CD4-positive, alpha-beta T cell (primary cell): ENCODE data around the gene PPP1R3A. TPM values are rescaled to one million over a fixed set of nuclear protein-coding genes. Genes with fewer than 3 reads are reported as not detected.

ENCODE experiments used
- ATAC-seq: fragments of 200-7000 bp; cut with Tn5 transposase; one replicate; pipeline ENCODE4 v1.10.0; 2022; ENCODE audit warnings: mild to moderate bottlenecking; ENCODE audit not compliant: poor library complexity
- CTCF ChIA-PET: fragments of 350-600 bp; sonication (Branson Sonifier 250); formaldehyde crosslinking; loops from one replicate; lab custom pipeline; 2021; ENCODE audit warnings: antibody characterized with exemption, inconsistent platforms; lab: Charles Lee
- POLR2A ChIA-PET: fragments of 350-600 bp; sonication (Branson Sonifier 250); formaldehyde crosslinking; loops from one replicate; lab custom pipeline; 2021; ENCODE audit warnings: antibody characterized with exemption, inconsistent platforms; lab: Charles Lee
- DNase-seq, 14 experiments: peaks; one replicate each; pipeline ENCODE4 v3.0.0-alpha.2; 2013 to 2020; ENCODE audit warnings: mixed read lengths in 2 of 14
- H3K27ac ChIP-seq, 2 donors: one replicate each; pipeline versions ENCODE4 v1.5.1 to v1.7.0; 2013; ENCODE audit warnings: low read length in 2 of 2, low read depth in 1 of 2, mild to moderate bottlenecking in 1 of 2
- H3K27me3 ChIP-seq, 2 experiments: 1 replicate in 1 of 2; 2 replicates in 1 of 2; pipeline versions ENCODE4 v1.6.1 to v1.7.0; 2013; ENCODE audit warnings: low read length in 2 of 2, control low read depth in 1 of 2, mild to moderate bottlenecking in 1 of 2, moderate library complexity in 1 of 2; ENCODE audit not compliant: insufficient read depth in 2 of 2, control insufficient read depth in 1 of 2
- H3K36me3 ChIP-seq: one replicate; pipeline ENCODE4 v1.6.1; 2013; ENCODE audit warnings: low read length, control low read depth; ENCODE audit not compliant: insufficient read depth
- H3K4me1 ChIP-seq: one replicate; pipeline ENCODE4 v1.6.1; 2013; ENCODE audit warnings: low read length, control low read depth; ENCODE audit not compliant: insufficient read depth
- H3K4me3 ChIP-seq: one replicate; pipeline ENCODE4 v1.5.1; 2013; ENCODE audit warnings: mild to moderate bottlenecking, low read length, moderate library complexity
- H3K9me3 ChIP-seq, 2 experiments: 1 replicate in 1 of 2; 2 replicates in 1 of 2; pipeline versions ENCODE4 v1.6.1 to v1.7.0; 2013; ENCODE audit warnings: low read length in 2 of 2, mild to moderate bottlenecking in 2 of 2, control low read depth in 1 of 2, moderate library complexity in 1 of 2; ENCODE audit not compliant: control insufficient read depth in 1 of 2, insufficient read depth in 1 of 2
- H3K27ac Mint-ChIP-seq: one replicate; pipeline ENCODE4 v1.8.0; 2020; ENCODE audit warnings: mixed read lengths
- H3K27me3 Mint-ChIP-seq: one replicate; pipeline ENCODE4 v1.8.0; 2021; ENCODE audit warnings: mixed read lengths
- H3K36me3 Mint-ChIP-seq: one replicate; pipeline ENCODE4 v1.8.0; 2021; ENCODE audit warnings: low read depth, mixed read lengths
- H3K4me1 Mint-ChIP-seq: one replicate; pipeline ENCODE4 v1.8.0; 2021; ENCODE audit warnings: low read depth, mixed read lengths
- H3K4me3 Mint-ChIP-seq: one replicate; pipeline ENCODE4 v1.8.0; 2020; ENCODE audit warnings: mild to moderate bottlenecking, mixed read lengths
- H3K9me3 Mint-ChIP-seq: one replicate; pipeline ENCODE4 v1.8.0; 2020; ENCODE audit warnings: mixed read lengths
- intact Hi-C, 2 experiments: fragments of 100-400 bp; cut with DNase I in 1 of 2; cut with micrococcal nuclease in 1 of 2; formaldehyde crosslinking; loops; one replicate each; pipeline versions ENCODE4 v1.15.1 to v1.9.0; 2023 to 2025; cut with DNase I, micrococcal nuclease
- total RNA-seq, 174 experiments: library from RNA in 2 of 174; stranded (reverse) in 2 of 174; gene quantifications; one replicate each; pipeline ENCODE4 v1.2.3 and lab custom pipeline; 2021 to 2026
- TF ChIP-seq, protein P1 (sequence below): fragments of 200-600 bp; IDR thresholded peaks from one replicate; pipeline ENCODE4 v1.8.0; 2022; ENCODE audit warnings: antibody characterized with exemption, mild to moderate bottlenecking

The PPP1R3A gene
- total RNA-seq, 2 experiments from 2014 or later = not detected

DNA sequence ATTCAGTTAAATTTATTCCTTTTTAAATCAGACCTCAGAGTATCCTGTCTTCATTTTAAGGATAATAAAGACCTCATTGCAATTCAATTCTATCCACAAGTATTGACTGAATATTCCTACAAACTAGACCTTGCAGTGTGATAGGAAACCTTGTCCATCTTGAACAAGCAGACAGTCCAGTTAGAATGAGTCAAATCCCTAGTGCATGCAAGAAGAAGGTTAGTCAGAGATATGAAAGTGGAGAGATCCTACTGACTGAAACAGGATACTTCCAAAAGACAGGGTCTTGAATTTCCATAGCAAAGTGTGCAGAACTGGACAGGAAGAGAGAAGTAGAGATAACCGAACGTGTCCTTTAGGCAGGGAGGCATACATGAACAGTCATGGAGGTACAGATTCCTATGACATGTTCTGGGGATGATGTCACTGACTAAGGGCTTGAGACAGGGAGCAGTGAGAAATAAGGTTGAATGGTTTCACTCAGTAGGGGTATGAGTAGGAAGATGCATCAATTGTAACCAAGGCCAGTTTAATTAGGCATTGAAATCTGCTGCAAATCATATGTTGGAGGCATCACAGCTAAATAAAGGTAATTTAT lies 45.2 kb downstream of the PPP1R3A start:
- no peaks in the 10 kb centered on the region for H3K36me3 Mint-ChIP-seq
- no peak overlapping the region for H3K4me3 ChIP-seq
- no peaks in the 10 kb centered on the region for H3K36me3 ChIP-seq
- CTCF ChIA-PET = no interaction called here
- H3K27ac Mint-ChIP-seq = no peak overlapping the region
- no peaks in the 10 kb centered on the region for H3K4me1 ChIP-seq
- H3K4me1 Mint-ChIP-seq = no peaks in the 10 kb centered on the region
- H3K4me3 Mint-ChIP-seq = no peak overlapping the region
- peaks cover 7% of the 10 kb centered on the region for H3K9me3 Mint-ChIP-seq
- H3K27me3 Mint-ChIP-seq = no peaks in the 10 kb centered on the region
- POLR2A ChIA-PET = no interaction called here
- H3K9me3 ChIP-seq = no peaks in the 10 kb centered on the region
- intact Hi-C loops = no loop called here
- H3K27ac ChIP-seq = no peak overlapping the region
- H3K27me3 ChIP-seq = no peaks in the 10 kb centered on the region
- TF ChIP-seq, protein P1, sequence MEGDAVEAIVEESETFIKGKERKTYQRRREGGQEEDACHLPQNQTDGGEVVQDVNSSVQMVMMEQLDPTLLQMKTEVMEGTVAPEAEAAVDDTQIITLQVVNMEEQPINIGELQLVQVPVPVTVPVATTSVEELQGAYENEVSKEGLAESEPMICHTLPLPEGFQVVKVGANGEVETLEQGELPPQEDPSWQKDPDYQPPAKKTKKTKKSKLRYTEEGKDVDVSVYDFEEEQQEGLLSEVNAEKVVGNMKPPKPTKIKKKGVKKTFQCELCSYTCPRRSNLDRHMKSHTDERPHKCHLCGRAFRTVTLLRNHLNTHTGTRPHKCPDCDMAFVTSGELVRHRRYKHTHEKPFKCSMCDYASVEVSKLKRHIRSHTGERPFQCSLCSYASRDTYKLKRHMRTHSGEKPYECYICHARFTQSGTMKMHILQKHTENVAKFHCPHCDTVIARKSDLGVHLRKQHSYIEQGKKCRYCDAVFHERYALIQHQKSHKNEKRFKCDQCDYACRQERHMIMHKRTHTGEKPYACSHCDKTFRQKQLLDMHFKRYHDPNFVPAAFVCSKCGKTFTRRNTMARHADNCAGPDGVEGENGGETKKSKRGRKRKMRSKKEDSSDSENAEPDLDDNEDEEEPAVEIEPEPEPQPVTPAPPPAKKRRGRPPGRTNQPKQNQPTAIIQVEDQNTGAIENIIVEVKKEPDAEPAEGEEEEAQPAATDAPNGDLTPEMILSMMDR = no peak
- DNase-seq (no peak), ATAC-seq (no peak)

DNA sequence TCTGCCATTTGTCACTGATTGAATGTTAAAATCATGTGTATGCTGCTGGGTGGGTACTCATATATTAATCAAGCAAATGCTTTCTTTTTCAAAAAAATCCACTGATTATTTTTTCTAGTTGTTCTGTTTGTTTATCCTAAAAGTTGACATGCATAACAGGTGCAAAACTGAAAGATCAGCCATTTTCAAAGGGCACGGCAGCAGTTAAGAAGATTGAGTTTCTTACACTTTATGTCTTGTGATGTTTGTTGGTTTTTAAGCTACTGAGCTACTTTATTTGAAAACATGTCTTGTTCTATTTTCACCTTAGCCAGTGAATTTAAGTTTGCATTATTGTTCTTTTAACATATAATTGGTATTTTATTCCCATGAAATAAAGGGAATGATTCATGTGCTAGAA lies 45.8 kb downstream of the PPP1R3A start:
- H3K4me3 ChIP-seq = no peak overlapping the region
- CTCF ChIA-PET = no interaction called here
- no peak overlapping the region for H3K27ac ChIP-seq
- no peaks in the 10 kb centered on the region for H3K4me1 Mint-ChIP-seq
- no peak overlapping the region for H3K4me3 Mint-ChIP-seq
- H3K36me3 ChIP-seq = no peaks in the 10 kb centered on the region
- H3K27me3 Mint-ChIP-seq = no peaks in the 10 kb centered on the region
- H3K4me1 ChIP-seq = no peaks in the 10 kb centered on the region
- POLR2A ChIA-PET = no interaction called here
- H3K9me3 ChIP-seq = no peaks in the 10 kb centered on the region
- intact Hi-C loops = no loop called here
- ATAC-seq = no peak
- H3K36me3 Mint-ChIP-seq = no peaks in the 10 kb centered on the region
- TF ChIP-seq, protein P1 = no peak
- DNase-seq = no peak
- peaks cover 7% of the 10 kb centered on the region for H3K9me3 Mint-ChIP-seq
- no peak overlapping the region for H3K27ac Mint-ChIP-seq
- H3K27me3 ChIP-seq = no peaks in the 10 kb centered on the region

DNA sequence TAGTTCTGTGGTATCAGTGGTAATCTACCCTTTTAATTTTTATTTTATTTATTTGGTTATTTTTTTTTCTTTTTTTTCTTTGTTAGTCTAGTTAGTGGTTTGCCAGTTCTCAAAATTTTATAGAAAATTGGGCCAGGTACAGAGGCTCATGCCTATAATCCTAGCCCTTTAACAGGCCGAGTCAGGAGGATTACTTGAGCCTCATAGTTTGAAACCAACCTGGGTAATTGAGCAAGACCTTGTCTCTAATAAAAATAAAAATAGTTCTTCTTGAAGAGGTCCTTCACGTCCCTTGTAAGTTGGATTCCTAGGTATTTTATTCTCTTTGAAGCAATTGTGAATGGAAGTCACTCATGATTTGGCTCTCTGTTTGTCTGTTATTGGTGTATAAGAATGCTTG lies 51.5 kb downstream of the PPP1R3A start:
- no peaks in the 10 kb centered on the region for H3K36me3 Mint-ChIP-seq
- ChIA-PET CTCF (no interaction called here), POLR2A (no interaction called here)
- TF ChIP-seq, protein P1 = no peak
- no peak overlapping the region for H3K4me3 Mint-ChIP-seq
- Histone ChIP-seq H3K9me3 (peaks cover 0 to 5% of the 10 kb centered on the region in 2 experiments), H3K4me3 (no peak overlapping the region), H3K4me1 (no peaks in the 10 kb centered on the region), H3K36me3 (no peaks in the 10 kb centered on the region), H3K27ac (no peak overlapping the region), H3K27me3 (no peaks in the 10 kb centered on the region)
- no peaks in the 10 kb centered on the region for H3K27me3 Mint-ChIP-seq
- H3K4me1 Mint-ChIP-seq = no peaks in the 10 kb centered on the region
- intact Hi-C loops = no loop called here
- ATAC-seq (no peak), DNase-seq (no peak)
- H3K27ac Mint-ChIP-seq = no peak overlapping the region
- H3K9me3 Mint-ChIP-seq = peaks cover 10% of the 10 kb centered on the region
